Mesenchymal stem cell (in vitro differentiated cells and primary cell): Measurements from ENCODE around the gene THAP6. TPM values are rescaled to one million over a fixed set of nuclear protein-coding genes. Genes with fewer than 3 reads are reported as not detected.
A peak's percentile ranks its signal among the peaks of the same experiment; 100 is the strongest.

Experiments
- DNase-seq: peaks from one replicate; pipeline ENCODE4 v3.0.0-alpha.2; 2013
- H2AFZ ChIP-seq: one replicate; pipeline ENCODE4 v1.6.1; 2013; ENCODE audit warnings: low read depth, mild to moderate bottlenecking, control low read depth, inconsistent platforms, low read length, moderate library complexity
- H2AK5ac ChIP-seq: 2 replicates; pipeline ENCODE4 v1.6.1; 2013; ENCODE audit warnings: low read length, moderate library complexity, mild to moderate bottlenecking, inconsistent platforms; ENCODE audit not compliant: severe bottlenecking
- H2BK120ac ChIP-seq: one replicate; pipeline ENCODE4 v1.6.1; 2013; ENCODE audit warnings: low read depth, mild to moderate bottlenecking, inconsistent platforms, low read length, moderate library complexity
- H2BK12ac ChIP-seq, 2 experiments: one replicate each; pipeline ENCODE4 v1.6.1; 2013; ENCODE audit warnings: inconsistent platforms in 2 of 2, low read length in 2 of 2, mild to moderate bottlenecking in 2 of 2, moderate library complexity in 2 of 2, control low read depth in 1 of 2
- H2BK15ac ChIP-seq: one replicate; pipeline ENCODE4 v1.6.1; 2013; ENCODE audit warnings: mild to moderate bottlenecking, low read depth, inconsistent platforms; ENCODE audit not compliant: poor library complexity, severe bottlenecking
- H2BK5ac ChIP-seq: 2 replicates; pipeline ENCODE4 v1.6.1; 2013; ENCODE audit warnings: low read depth, mild to moderate bottlenecking, low read length, control low read depth, inconsistent platforms; ENCODE audit not compliant: poor library complexity, severe bottlenecking
- H3K14ac ChIP-seq, 2 experiments: one replicate each; pipeline ENCODE4 v1.6.1; 2013; ENCODE audit warnings: inconsistent platforms in 2 of 2, low read length in 2 of 2, control low read depth in 1 of 2, mild to moderate bottlenecking in 1 of 2, moderate library complexity in 1 of 2
- H3K18ac ChIP-seq, 2 experiments: one replicate each; pipeline ENCODE4 v1.6.1; 2013; ENCODE audit warnings: inconsistent platforms in 2 of 2, low read length in 2 of 2, control low read depth in 1 of 2, low read depth in 1 of 2, mild to moderate bottlenecking in 1 of 2
- H3K23ac ChIP-seq, 2 experiments: one replicate each; pipeline ENCODE4 v1.6.1; 2013; ENCODE audit warnings: inconsistent platforms in 2 of 2, low read length in 2 of 2, mild to moderate bottlenecking in 2 of 2, moderate library complexity in 2 of 2, control low read depth in 1 of 2
- H3K27ac ChIP-seq: 2 replicates; pipeline ENCODE4 v1.5.1; 2013; ENCODE audit warnings: mild to moderate bottlenecking, moderate library complexity, low read length, control low read depth, inconsistent platforms; ENCODE audit not compliant: poor library complexity, severe bottlenecking
- H3K27me3 ChIP-seq, 2 experiments: 2 replicates each; pipeline versions ENCODE4 v1.6.1 to v1.7.0; 2013; ENCODE audit warnings: low read length in 2 of 2, mild to moderate bottlenecking in 2 of 2, moderate library complexity in 2 of 2, control low read depth in 1 of 2, inconsistent platforms in 1 of 2; ENCODE audit not compliant: control insufficient read depth in 1 of 2, insufficient read depth in 1 of 2
- H3K36me3 ChIP-seq, 2 experiments: 2 replicates each; pipeline versions ENCODE4 v1.6.1 to v1.7.0; 2013; ENCODE audit warnings: low read length in 2 of 2, control low read depth in 1 of 2, inconsistent platforms in 1 of 2, low read depth in 1 of 2, mild to moderate bottlenecking in 1 of 2; ENCODE audit not compliant: insufficient read depth in 2 of 2, control insufficient read depth in 1 of 2
- H3K4ac ChIP-seq, 2 experiments: one replicate each; pipeline ENCODE4 v1.6.1; 2013; ENCODE audit warnings: inconsistent platforms in 2 of 2, low read length in 2 of 2, mild to moderate bottlenecking in 2 of 2, moderate library complexity in 2 of 2, control low read depth in 1 of 2, low read depth in 1 of 2
- H3K4me1 ChIP-seq: 2 replicates; pipeline ENCODE4 v1.6.1; 2013; ENCODE audit warnings: low read depth, low read length, control low read depth; ENCODE audit not compliant: control insufficient read depth, insufficient read depth
- H3K4me2 ChIP-seq: 2 replicates; pipeline ENCODE4 v1.6.1; 2013; ENCODE audit warnings: low read length, mild to moderate bottlenecking, inconsistent platforms; ENCODE audit not compliant: poor library complexity, severe bottlenecking
- H3K4me3 ChIP-seq, 2 experiments: 2 replicates each; pipeline versions ENCODE4 v1.5.1 to v1.7.0; 2013; ENCODE audit warnings: low read length in 2 of 2, mild to moderate bottlenecking in 2 of 2, control low read depth in 1 of 2, low read depth in 1 of 2; ENCODE audit not compliant: insufficient read depth in 1 of 2
- H3K79me1 ChIP-seq: replicated peaks from 2 replicates; pipeline ENCODE4 v1.6.1; 2013; ENCODE audit warnings: mild to moderate bottlenecking, control low read depth, low read length, inconsistent platforms; ENCODE audit not compliant: poor library complexity, severe bottlenecking
- H3K9ac ChIP-seq: 2 replicates; pipeline ENCODE4 v1.7.0; 2013; ENCODE audit warnings: mild to moderate bottlenecking, low read length, moderate library complexity
- H3K9me3 ChIP-seq: 2 replicates; pipeline ENCODE4 v1.7.0; 2013; ENCODE audit warnings: mild to moderate bottlenecking, low read length; ENCODE audit not compliant: control insufficient read depth
- H4K8ac ChIP-seq: one replicate; pipeline ENCODE4 v1.6.1; 2013; ENCODE audit warnings: inconsistent platforms, mild to moderate bottlenecking, low read length, moderate library complexity
- H4K91ac ChIP-seq: one replicate; pipeline ENCODE4 v1.6.1; 2013; ENCODE audit warnings: mild to moderate bottlenecking, low read length, inconsistent platforms
- WGBS: methylation state at CpG from one replicate; pipeline ENCODE4 v1.1.7; 2013; ENCODE audit warnings: mixed read lengths; 5-methylcytosine and 5-hydroxymethylcytosine counted together
- polyA plus RNA-seq, 2 experiments: library from polyadenylated mRNA; stranded (reverse); fragments of 200-250 nt; gene quantifications; one replicate each; pipeline ENCODE4 v1.2.3, GENCODE V29; 2013

Gene THAP6, protein sequence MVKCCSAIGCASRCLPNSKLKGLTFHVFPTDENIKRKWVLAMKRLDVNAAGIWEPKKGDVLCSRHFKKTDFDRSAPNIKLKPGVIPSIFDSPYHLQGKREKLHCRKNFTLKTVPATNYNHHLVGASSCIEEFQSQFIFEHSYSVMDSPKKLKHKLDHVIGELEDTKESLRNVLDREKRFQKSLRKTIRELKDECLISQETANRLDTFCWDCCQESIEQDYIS
- polyA plus RNA-seq (2013, experiment 1 of 2) = 8.5 TPM
- polyA plus RNA-seq (2013, experiment 2 of 2) = 8.6 TPM

- H3K27ac ChIP-seq = peak within 1 kb of the TSS; percentile 99
- peak within 1 kb of the TSS; percentile 96 for H4K91ac ChIP-seq
- peak; percentile 98 for DNase-seq
- peak within 1 kb of the TSS in 1 of 2 experiments; percentile 96 for H3K23ac ChIP-seq
- H3K4me2 ChIP-seq = peak within 1 kb of the TSS; percentile 76
- no peaks in the 10 kb centered on the region for H3K9me3 ChIP-seq
- peak within 1 kb of the TSS; percentile 88 to 97 for H3K4ac ChIP-seq
- H3K27me3 ChIP-seq = no peaks in the 10 kb centered on the region
- H4K8ac ChIP-seq = peak within 1 kb of the TSS; percentile 97
- WGBS = under 1% methylated on average over 59 of the region's 61 CpGs
- peaks cover 0 to 32% of the 10 kb centered on the region in 2 experiments for H3K36me3 ChIP-seq
- H2BK12ac ChIP-seq = peak within 1 kb of the TSS; percentile 49 to 83
- H3K18ac ChIP-seq = peak within 1 kb of the TSS; percentile 96 to 100
- peak within 1 kb of the TSS; percentile 93 for H2AFZ ChIP-seq
- H3K79me1 ChIP-seq = peaks cover 8% of the 10 kb centered on the region
- H3K14ac ChIP-seq = peak within 1 kb of the TSS in 1 of 2 experiments; percentile 96
- H3K4me1 ChIP-seq = peaks cover 2% of the 10 kb centered on the region
- H2BK120ac ChIP-seq = peak within 1 kb of the TSS; percentile 89
- H3K9ac ChIP-seq = peak within 1 kb of the TSS; percentile 99
- peak within 1 kb of the TSS; percentile 86 for H2BK5ac ChIP-seq
- H2BK15ac ChIP-seq = peak within 1 kb of the TSS; percentile 84
- peak within 1 kb of the TSS; percentile 57 for H2AK5ac ChIP-seq
- H3K4me3 ChIP-seq = peak within 1 kb of the TSS; percentile 97 to 98
Observed at GRCh38 chr4:75514131-75514948, at the start of gene THAP6, which contains the start of gene RCHY1. Gene THAP6 (plus strand): TSS chr4:75514473. CDS start chr4:75515453, 980 bp downstream. Gene RCHY1 (minus strand): TSS chr4:75514403. CDS start chr4:75514286, 117 bp downstream.

GRCh38 chr4:75469896-75470295, 44.4 kb upstream of the THAP6 start:
- Histone ChIP-seq H4K8ac (no peak overlapping the region), H3K79me1 (no peaks in the 10 kb centered on the region)
- no CpG with 5 or more reads among the region's 1 CpG for WGBS

GRCh38 chr4:75470738-75471137, 43.5 kb upstream of the THAP6 start:
- Histone ChIP-seq H3K27me3 (no peaks in the 10 kb centered on the region), H3K9me3 (no peaks in the 10 kb centered on the region), H3K4me1 (no peaks in the 10 kb centered on the region), H3K4me2 (no peak overlapping the region), H3K27ac (no peak overlapping the region), H2BK5ac (no peak overlapping the region), H3K14ac (no peak overlapping the region), H3K18ac (no peak overlapping the region), H3K23ac (no peak overlapping the region), H2BK12ac (no peak overlapping the region), H3K9ac (no peak overlapping the region), H4K91ac (no peak overlapping the region), H3K79me1 (no peaks in the 10 kb centered on the region), H2AK5ac (no peak overlapping the region), H3K4me3 (no peak overlapping the region), H4K8ac (no peak overlapping the region), H2AFZ (no peak overlapping the region), H3K4ac (no peak overlapping the region), H2BK120ac (no peak overlapping the region), H2BK15ac (no peak overlapping the region), H3K36me3 (peaks cover 3 to 12% of the 10 kb centered on the region in 2 experiments)
- DNase-seq = no peak
- 83% methylated on average over 1 of the region's 1 CpG for WGBS

More at GRCh38 chr4:75469896-75470295, 44.4 kb upstream of the THAP6 start:
- Histone ChIP-seq H3K14ac (no peak overlapping the region), H2BK12ac (no peak overlapping the region), H2AFZ (no peak overlapping the region), H3K4ac (no peak overlapping the region), H3K23ac (no peak overlapping the region), H3K4me2 (no peak overlapping the region), H2AK5ac (no peak overlapping the region), H2BK5ac (no peak overlapping the region), H2BK15ac (no peak overlapping the region), H3K27ac (no peak overlapping the region), H4K91ac (no peak overlapping the region), H2BK120ac (no peak overlapping the region), H3K4me1 (no peaks in the 10 kb centered on the region), H3K9me3 (no peaks in the 10 kb centered on the region), H3K18ac (no peak overlapping the region), H3K9ac (no peak overlapping the region), H3K4me3 (no peak overlapping the region), H3K27me3 (no peaks in the 10 kb centered on the region), H3K36me3 (peaks cover 3 to 8% of the 10 kb centered on the region in 2 experiments)
- DNase-seq = no peak

- Histone ChIP-seq H3K9me3 (no peaks in the 10 kb centered on the region), H3K4ac (no peak overlapping the region), H3K27ac (no peak overlapping the region), H3K23ac (no peak overlapping the region), H4K91ac (no peak overlapping the region), H3K18ac (no peak overlapping the region), H2BK120ac (no peak overlapping the region), H4K8ac (no peak overlapping the region), H2AK5ac (no peak overlapping the region), H3K14ac (no peak overlapping the region), H3K4me3 (no peak overlapping the region), H3K36me3 (peaks cover 6 to 62% of the 10 kb centered on the region in 2 experiments), H3K79me1 (peaks cover 6% of the 10 kb centered on the region), H3K9ac (no peak overlapping the region), H2BK12ac (no peak overlapping the region), H3K4me1 (no peaks in the 10 kb centered on the region), H3K4me2 (no peak overlapping the region), H2BK15ac (no peak overlapping the region), H2AFZ (no peak overlapping the region), H2BK5ac (no peak overlapping the region), H3K27me3 (no peaks in the 10 kb centered on the region)
- no peak for DNase-seq
- WGBS = 100% methylated on average over 3 of the region's 3 CpGs
Observed at GRCh38 chr4:75477201-75477600, 37.1 kb upstream of the THAP6 start.
